ENCODE results near the gene POLR2E. TPM values are rescaled to one million over a fixed set of nuclear protein-coding genes. Genes with fewer than 3 reads are reported as not detected.
A peak's percentile ranks its signal among the peaks of the same experiment; 100 is the strongest.

Gene POLR2E
- total and polyA plus RNA-seq, 2 experiments from 2014 or later: 257 to 286 TPM

DNA sequence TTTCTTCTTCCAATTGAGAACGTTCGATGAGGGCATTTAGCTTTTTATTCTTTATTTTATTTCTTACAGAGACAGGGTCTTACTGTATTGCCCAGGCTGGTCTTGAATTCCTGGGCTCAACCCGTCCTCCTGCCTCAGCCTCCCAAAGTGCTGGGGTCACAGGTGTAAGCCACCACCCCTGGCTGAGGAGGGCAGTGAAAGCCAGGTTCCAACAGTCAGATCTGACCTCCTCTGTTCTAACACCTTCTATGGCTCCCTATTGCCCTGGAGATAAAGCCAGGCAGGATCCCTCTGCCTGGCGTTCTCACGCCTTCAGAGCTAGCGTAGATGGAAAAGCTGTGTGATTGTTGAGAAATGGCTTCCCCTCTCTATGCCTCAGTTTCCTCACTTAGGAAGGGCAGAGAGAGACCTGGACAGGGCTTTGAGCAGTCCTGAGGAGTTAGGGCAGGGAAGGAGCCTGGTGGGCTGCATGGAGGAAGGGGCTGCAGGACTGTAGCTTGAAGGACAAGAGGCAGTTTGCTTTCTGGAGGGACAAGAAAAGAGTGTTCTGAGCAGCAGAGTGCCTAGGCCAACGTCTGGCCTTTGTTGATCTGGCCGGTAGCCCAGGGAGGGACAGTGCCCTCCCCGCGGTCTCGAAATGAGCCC is 22.7 kb downstream of the POLR2E start:
- H3K27me3 Mint-ChIP-seq (ENCODE audit: insufficient read depth, low read depth, poor library complexity): peaks cover 15% of the 10 kb centered on the region
- no peak overlapping the region for H3K27ac Mint-ChIP-seq
- peaks cover 22% of the 10 kb centered on the region for H3K36me3 Mint-ChIP-seq (ENCODE audit: low read depth)
- ATAC-seq: no peak
- TF ChIP-seq, protein P1, sequence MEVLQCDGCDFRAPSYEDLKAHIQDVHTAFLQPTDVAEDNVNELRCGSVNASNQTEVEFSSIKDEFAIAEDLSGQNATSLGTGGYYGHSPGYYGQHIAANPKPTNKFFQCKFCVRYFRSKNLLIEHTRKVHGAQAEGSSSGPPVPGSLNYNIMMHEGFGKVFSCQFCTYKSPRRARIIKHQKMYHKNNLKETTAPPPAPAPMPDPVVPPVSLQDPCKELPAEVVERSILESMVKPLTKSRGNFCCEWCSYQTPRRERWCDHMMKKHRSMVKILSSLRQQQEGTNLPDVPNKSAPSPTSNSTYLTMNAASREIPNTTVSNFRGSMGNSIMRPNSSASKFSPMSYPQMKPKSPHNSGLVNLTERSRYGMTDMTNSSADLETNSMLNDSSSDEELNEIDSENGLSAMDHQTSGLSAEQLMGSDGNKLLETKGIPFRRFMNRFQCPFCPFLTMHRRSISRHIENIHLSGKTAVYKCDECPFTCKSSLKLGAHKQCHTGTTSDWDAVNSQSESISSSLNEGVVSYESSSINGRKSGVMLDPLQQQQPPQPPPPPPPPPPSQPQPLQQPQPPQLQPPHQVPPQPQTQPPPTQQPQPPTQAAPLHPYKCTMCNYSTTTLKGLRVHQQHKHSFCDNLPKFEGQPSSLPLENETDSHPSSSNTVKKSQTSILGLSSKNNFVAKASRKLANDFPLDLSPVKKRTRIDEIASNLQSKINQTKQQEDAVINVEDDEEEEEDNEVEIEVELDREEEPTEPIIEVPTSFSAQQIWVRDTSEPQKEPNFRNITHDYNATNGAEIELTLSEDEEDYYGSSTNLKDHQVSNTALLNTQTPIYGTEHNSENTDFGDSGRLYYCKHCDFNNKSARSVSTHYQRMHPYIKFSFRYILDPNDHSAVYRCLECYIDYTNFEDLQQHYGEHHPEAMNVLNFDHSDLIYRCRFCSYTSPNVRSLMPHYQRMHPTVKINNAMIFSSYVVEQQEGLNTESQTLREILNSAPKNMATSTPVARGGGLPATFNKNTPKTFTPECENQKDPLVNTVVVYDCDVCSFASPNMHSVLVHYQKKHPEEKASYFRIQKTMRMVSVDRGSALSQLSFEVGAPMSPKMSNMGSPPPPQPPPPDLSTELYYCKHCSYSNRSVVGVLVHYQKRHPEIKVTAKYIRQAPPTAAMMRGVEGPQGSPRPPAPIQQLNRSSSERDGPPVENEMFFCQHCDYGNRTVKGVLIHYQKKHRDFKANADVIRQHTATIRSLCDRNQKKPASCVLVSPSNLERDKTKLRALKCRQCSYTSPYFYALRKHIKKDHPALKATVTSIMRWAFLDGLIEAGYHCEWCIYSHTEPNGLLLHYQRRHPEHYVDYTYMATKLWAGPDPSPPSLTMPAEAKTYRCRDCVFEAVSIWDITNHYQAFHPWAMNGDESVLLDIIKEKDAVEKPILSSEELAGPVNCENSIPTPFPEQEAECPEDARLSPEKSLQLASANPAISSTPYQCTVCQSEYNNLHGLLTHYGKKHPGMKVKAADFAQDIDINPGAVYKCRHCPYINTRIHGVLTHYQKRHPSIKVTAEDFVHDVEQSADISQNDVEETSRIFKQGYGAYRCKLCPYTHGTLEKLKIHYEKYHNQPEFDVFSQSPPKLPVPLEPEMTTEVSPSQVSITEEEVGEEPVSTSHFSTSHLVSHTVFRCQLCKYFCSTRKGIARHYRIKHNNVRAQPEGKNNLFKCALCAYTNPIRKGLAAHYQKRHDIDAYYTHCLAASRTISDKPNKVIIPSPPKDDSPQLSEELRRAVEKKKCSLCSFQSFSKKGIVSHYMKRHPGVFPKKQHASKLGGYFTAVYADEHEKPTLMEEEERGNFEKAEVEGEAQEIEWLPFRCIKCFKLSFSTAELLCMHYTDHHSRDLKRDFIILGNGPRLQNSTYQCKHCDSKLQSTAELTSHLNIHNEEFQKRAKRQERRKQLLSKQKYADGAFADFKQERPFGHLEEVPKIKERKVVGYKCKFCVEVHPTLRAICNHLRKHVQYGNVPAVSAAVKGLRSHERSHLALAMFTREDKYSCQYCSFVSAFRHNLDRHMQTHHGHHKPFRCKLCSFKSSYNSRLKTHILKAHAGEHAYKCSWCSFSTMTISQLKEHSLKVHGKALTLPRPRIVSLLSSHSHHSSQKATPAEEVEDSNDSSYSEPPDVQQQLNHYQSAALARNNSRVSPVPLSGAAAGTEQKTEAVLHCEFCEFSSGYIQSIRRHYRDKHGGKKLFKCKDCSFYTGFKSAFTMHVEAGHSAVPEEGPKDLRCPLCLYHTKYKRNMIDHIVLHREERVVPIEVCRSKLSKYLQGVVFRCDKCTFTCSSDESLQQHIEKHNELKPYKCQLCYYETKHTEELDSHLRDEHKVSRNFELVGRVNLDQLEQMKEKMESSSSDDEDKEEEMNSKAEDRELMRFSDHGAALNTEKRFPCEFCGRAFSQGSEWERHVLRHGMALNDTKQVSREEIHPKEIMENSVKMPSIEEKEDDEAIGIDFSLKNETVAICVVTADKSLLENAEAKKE (CRISPR knock-in tag; IDR thresholded peaks at IDR 0.05): no peak
- TF ChIP-seq CREB1 (CRISPR knock-in tag; IDR thresholded peaks at IDR 0.05; ENCODE audit: low read depth) (no peak), EZH2phosphoT487 (IDR thresholded peaks at IDR 0.05; ENCODE audit: unreplicated experiment) (no peak), CTCF (conservative IDR thresholded peaks at IDR 0.05; ENCODE audit: low read depth in 2 of 2) (no peak), ZNF114 (CRISPR knock-in tag; IDR thresholded peaks at IDR 0.05) (no peak), EZH2 (IDR thresholded peaks at IDR 0.05; ENCODE audit: low read depth, unreplicated experiment) (no peak), POLR2AphosphoS5 (IDR thresholded peaks at IDR 0.05; ENCODE audit: low read depth) (no peak), JUNB (IDR thresholded peaks at IDR 0.05; ENCODE audit: unreplicated experiment) (no peak), ZNF331 (CRISPR knock-in tag; IDR thresholded peaks at IDR 0.05; ENCODE audit: low read depth) (no peak), ETS1 (IDR thresholded peaks at IDR 0.05) (no peak), STAT1 (IDR thresholded peaks at IDR 0.05; ENCODE audit: unreplicated experiment) (no peak), REST (IDR thresholded peaks at IDR 0.05; ENCODE audit: unreplicated experiment) (no peak), NANOG (IDR thresholded peaks at IDR 0.05; ENCODE audit: borderline replicate concordance) (no peak)
- H3K9me3 Mint-ChIP-seq: no peaks in the 10 kb centered on the region
- peaks cover 4% of the 10 kb centered on the region; the same call in 1 of the 2 replicates for H3K36me3 ChIP-seq (ENCODE audit: insufficient read depth)
- H3K4me3 ChIP-seq: peak overlapping the region; percentile 63; the same call in 1 of the 2 replicates
- no peaks in the 10 kb centered on the region; the same call in 1 of the 2 replicates for H3K4me1 ChIP-seq (ENCODE audit: insufficient read depth)
- no peak for DNase-seq (ENCODE audit: low spot score)
- peak overlapping the region; percentile 82 for H3K4me3 Mint-ChIP-seq
- H2AFZ ChIP-seq: no peak overlapping the region
- no peak overlapping the region for H3K27ac ChIP-seq (ENCODE audit: low read depth)
- no peak overlapping the region for H3K4me2 ChIP-seq
- peaks cover 11% of the 10 kb centered on the region; the same call in 2 of the 3 replicates for H3K4me1 Mint-ChIP-seq
- no peaks in the 10 kb centered on the region for H3K9me2 ChIP-seq (ENCODE audit: insufficient read depth)
- H4K20me1 ChIP-seq (replicated peaks; ENCODE audit: insufficient read depth): 0 out of 2 replicates have a peak, but pooled peaks cover 3% of the 10 kb centered on the region
- H3F3A ChIP-seq (replicated peaks; ENCODE audit: low read depth): peaks cover 16% of the 10 kb centered on the region
- H3K79me2 ChIP-seq (replicated peaks; ENCODE audit: insufficient read depth): 0 out of 2 replicates have a peak, but pooled peaks cover 4% of the 10 kb centered on the region
- 0 out of 2 replicates have a peak, but pooled peaks cover 5% of the 10 kb centered on the region for H3K27me3 ChIP-seq (ENCODE audit: insufficient read depth)
